ENCODE data around the gene MUC22. TPM values are rescaled to one million over a fixed set of nuclear protein-coding genes. Genes with fewer than 3 reads are reported as not detected.
A peak's percentile ranks its signal among the peaks of the same experiment; 100 is the strongest.

Gene MUC22
- total RNA-seq, 2 donors from 2014 or later = not detected

DNA sequence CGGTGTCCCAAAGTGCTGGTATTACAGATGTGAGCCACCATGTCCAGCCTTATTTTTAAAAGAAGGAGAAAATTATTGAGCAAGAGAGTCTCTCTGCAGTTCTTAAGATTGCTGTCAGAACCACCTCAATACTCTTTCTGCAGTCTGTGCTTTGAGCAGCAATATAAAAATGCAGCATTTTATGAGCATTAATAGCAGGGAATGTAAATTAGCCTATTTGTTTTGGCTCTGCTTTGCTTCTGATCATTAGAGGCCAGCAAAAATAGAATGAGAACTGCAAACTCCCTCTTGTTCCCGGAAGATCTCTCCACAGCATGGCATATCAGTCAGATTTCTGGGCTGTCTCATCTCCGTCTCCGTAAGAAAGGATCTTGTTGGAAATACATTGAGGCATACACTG, 66.3 kb downstream of the MUC22 start:
- ATAC-seq (no peak), DNase-seq (no peak)
- Histone ChIP-seq H3K27ac (no peak overlapping the region), H3K27me3 (no peaks in the 10 kb centered on the region), H3K4me1 (no peaks in the 10 kb centered on the region), H3K9me3 (no peaks in the 10 kb centered on the region), H3K36me3 (replicated peaks in 1 of 2; ENCODE audit: insufficient read depth in 1 of 2, low read depth in 2 of 2) (no peaks in the 10 kb centered on the region), H3K4me3 (no peak overlapping the region)
- no peak for TF ChIP-seq CTCF (IDR thresholded peaks at IDR 0.05)
- no peak for TF ChIP-seq POLR2A (IDR thresholded peaks at IDR 0.05)
- 81 to 88% methylated on average over 4 of the region's 4 CpGs for WGBS, 2 donors
- intact Hi-C loops (cut with DNase I) = loop anchor here (10.0 kb wide), 1 partner anchor 242 kb away; no protein-coding TSS in a partner anchor

GRCh38 chr6:31079656-31080261, 69.5 kb downstream of the MUC22 start:
- Histone ChIP-seq H3K9me3 (no peaks in the 10 kb centered on the region), H3K4me1 (no peaks in the 10 kb centered on the region), H3K4me3 (no peak overlapping the region), H3K36me3 (replicated peaks in 1 of 2; ENCODE audit: insufficient read depth in 1 of 2, low read depth in 2 of 2) (no peaks in the 10 kb centered on the region), H3K27ac (no peak overlapping the region), H3K27me3 (no peaks in the 10 kb centered on the region)
- ATAC-seq (peak; percentile 86), DNase-seq (peak; percentile 71 to 78 (median 74))
- intact Hi-C loops (cut with DNase I) = loop anchor here (10.0 kb wide), 1 partner anchor 245 kb away; no protein-coding TSS in a partner anchor
- WGBS, 2 donors = 19 to 25% methylated on average over 22 of the region's 22 CpGs
- TF ChIP-seq POLR2A (IDR thresholded peaks at IDR 0.05) = no peak
- peak; percentile 65 to 82 (median 76) for TF ChIP-seq CTCF (IDR thresholded peaks at IDR 0.05)

DNA sequence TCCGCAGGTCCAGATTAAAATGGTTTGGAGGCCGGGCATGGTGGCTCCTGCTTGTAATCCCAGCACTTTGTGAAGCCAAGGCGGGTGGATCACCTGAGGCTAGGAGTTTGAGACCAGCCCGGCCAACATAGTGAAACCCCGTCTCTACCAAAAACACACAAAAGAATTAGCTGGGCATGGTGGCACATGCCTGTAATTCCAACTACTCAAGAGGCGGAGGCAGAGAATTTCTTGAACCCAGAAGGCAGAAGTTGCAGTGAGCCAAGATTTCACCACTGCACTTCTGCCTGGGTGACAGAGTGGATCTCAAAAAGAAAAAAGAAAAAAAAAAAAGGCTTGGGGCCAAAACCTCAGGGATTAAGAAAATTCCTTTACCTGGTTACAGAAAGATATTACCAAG, 71.6 kb downstream of the MUC22 start:
- Histone ChIP-seq H3K36me3 (replicated peaks in 1 of 2; ENCODE audit: insufficient read depth in 1 of 2, low read depth in 2 of 2) (no peaks in the 10 kb centered on the region), H3K27me3 (no peaks in the 10 kb centered on the region), H3K9me3 (no peaks in the 10 kb centered on the region), H3K4me1 (peaks cover 2% of the 10 kb centered on the region), H3K27ac (no peak overlapping the region), H3K4me3 (no peak overlapping the region)
- TF ChIP-seq POLR2A (IDR thresholded peaks at IDR 0.05) (no peak), CTCF (IDR thresholded peaks at IDR 0.05) (no peak)
- DNase-seq = no peak
- intact Hi-C loops (cut with DNase I) = no loop called here
- ATAC-seq = no peak
- 81 to 83% methylated on average over 6 of the region's 6 CpGs for WGBS, 2 donors

- 43 to 62% methylated on average over 8 of the region's 8 CpGs for WGBS, 2 donors
- peak in 3 of 4 donors; percentile 34 to 49 (median 40) for DNase-seq
- Histone ChIP-seq H3K27me3 (no peaks in the 10 kb centered on the region), H3K4me1 (peaks cover 8% of the 10 kb centered on the region), H3K4me3 (no peak overlapping the region), H3K36me3 (replicated peaks in 1 of 2; ENCODE audit: insufficient read depth in 1 of 2, low read depth in 2 of 2) (no peaks in the 10 kb centered on the region), H3K9me3 (no peaks in the 10 kb centered on the region), H3K27ac (no peak overlapping the region)
- intact Hi-C loops (cut with DNase I) = no loop called here
- TF ChIP-seq CTCF (IDR thresholded peaks at IDR 0.05) = peak in 3 of 7 experiments; percentile 10 to 19 (median 19)
- no peak for TF ChIP-seq POLR2A (IDR thresholded peaks at IDR 0.05)
- ATAC-seq = no peak
These were observed 73.6 kb downstream of the MUC22 start for GRCh38 chr6:31083742-31084354.

Small RNA genes lying within 50 kb of the gene (small RNA-seq; reads per million reads assigned to genes)
- gene RNU6-1133P = not detected

Other genes with a start within 250 kb of the MUC22 start
- 10 to 100 TPM; 90.3 to 97.3 TPM for gene DDR1, start 126.0 kb upstream of the MUC22 start, total RNA-seq
- 10 to 100 TPM in 1 of 2 donors, under 1 TPM in 1; 0.66 to 27.2 TPM for gene GTF2H4, start 102.3 kb upstream of the MUC22 start, total RNA-seq
- 10 to 100 TPM; 16.6 to 29.7 TPM for gene VARS2, start 96.2 kb upstream of the MUC22 start, total RNA-seq
- gene SFTA2, start 78.3 kb upstream of the MUC22 start, total RNA-seq = 1 to 10 TPM in 1 of 2 donors, not detected in 1; 5.2 TPM
- gene MUCL3, start 69.5 kb upstream of the MUC22 start, total RNA-seq = under 1 TPM; under 0.01 to 0.52 TPM
- not detected for gene MUC21, start 26.8 kb upstream of the MUC22 start, total RNA-seq
- not detected for gene C6orf15, start 102.1 kb downstream of the MUC22 start, total RNA-seq
- 1 to 10 TPM; 1.6 to 3.4 TPM for gene PSORS1C1, start 104.3 kb downstream of the MUC22 start, total RNA-seq
- gene CDSN, start 110.0 kb downstream of the MUC22 start, total RNA-seq = not detected
- not detected for gene PSORS1C2, start 128.6 kb downstream of the MUC22 start, total RNA-seq
- 10 to 100 TPM; 15.6 to 28.7 TPM for gene CCHCR1, start 147.3 kb downstream of the MUC22 start, total RNA-seq
- gene TCF19, start 148.1 kb downstream of the MUC22 start, total RNA-seq = 1 to 10 TPM; 1.8 to 2.0 TPM
- gene POU5F1, start 160.2 kb downstream of the MUC22 start, total RNA-seq = 10 to 100 TPM in 1 of 2 donors, 1 to 10 TPM in 1; 4.9 to 37.6 TPM

All from body of pancreas (tissue), 4 donors.